HCT116 (cell line): ENCODE data around the gene PDE9A. TPM values are rescaled to one million over a fixed set of nuclear protein-coding genes. Genes with fewer than 3 reads are reported as not detected.

Source experiments
- ATAC-seq: fragments of 200-7000 bp; cut with Tn5 transposase; 2 replicates; pipeline ENCODE4 v1.9.1; 2020; ENCODE audit warnings: mild to moderate bottlenecking, moderate library complexity
- BruUV-seq: library from RNA; stranded (reverse); fragments of 400-500 nt; replicated peaks from 2 replicates; lab custom pipeline; 2021; lab: Mats Ljungman, UMichigan
- CTCF ChIA-PET: fragments of 300-600 bp; sonication (Branson Sonifier 250); formaldehyde crosslinking; loops from one replicate; lab custom pipeline; 2021; ENCODE audit warnings: antibody characterized with exemption; lab: Charles Lee
- POLR2A ChIA-PET: fragments of 300-600, 350-600 bp; sonication (Branson Sonifier 250); formaldehyde crosslinking; loops from one replicate; lab custom pipeline; 2021; ENCODE audit warnings: antibody characterized with exemption; lab: Charles Lee
- RAD21 ChIA-PET, 2 experiments: fragments of 300-600 bp; sonication (Branson Sonifier 250); formaldehyde crosslinking; loops; one replicate each; lab custom pipeline; 2023; ENCODE audit warnings: low total read pairs in 2 of 2; ENCODE audit not compliant: uncharacterized antibody in 2 of 2, unreplicated experiment in 2 of 2, low non-redundant PET in 1 of 2; lab: Charles Lee
- DNase-seq: peaks from one replicate; pipeline ENCODE4 v3.0.0-alpha.2; 2010; ENCODE audit warnings: low read depth, low spot score
- H2AFZ ChIP-seq: fragments of 200-600 bp; shearing (Covaris generic), sonication (generic); 2 replicates; pipeline ENCODE4 v1.6.1; 2017; ENCODE audit warnings: low read depth, mixed run types, mixed read lengths, antibody characterized with exemption, low read length; ENCODE audit not compliant: poor library complexity, severe bottlenecking
- H3K27ac ChIP-seq: 2 replicates; pipeline ENCODE4 v1.5.1; 2012; ENCODE audit warnings: low read depth, low read length
- H3K27me3 ChIP-seq: fragments of 200-600 bp; sonication (generic); 2 replicates; pipeline ENCODE4 v1.6.1; 2016; ENCODE audit warnings: mixed run types, low read length, mixed read lengths; ENCODE audit not compliant: insufficient read depth
- H3K36me3 ChIP-seq, 2 experiments: fragments of 200-500 bp in 1 of 2; fragments of 200-600 bp in 1 of 2; sonication (Bioruptor generic) in 1 of 2; sonication (generic) in 1 of 2; 2 replicates each; pipeline versions ENCODE4 v1.5.1 to v1.6.1; 2014 to 2016; ENCODE audit warnings: low read length in 2 of 2, inconsistent platforms in 1 of 2, mixed read lengths in 1 of 2, mixed run types in 1 of 2; ENCODE audit not compliant: insufficient read depth in 2 of 2, control insufficient read depth in 1 of 2
- H3K4me1 ChIP-seq, 2 experiments: fragments of 200-600 bp in 1 of 2; sonication (generic) in 1 of 2; 2 replicates each; pipeline versions ENCODE4 v1.5.1 to v1.6.1; 2012 to 2017; ENCODE audit warnings: low read length in 2 of 2, inconsistent platforms in 1 of 2, mild to moderate bottlenecking in 1 of 2, mixed read lengths in 1 of 2, mixed run types in 1 of 2, moderate library complexity in 1 of 2; ENCODE audit not compliant: insufficient read depth in 2 of 2, control insufficient read depth in 1 of 2
- H3K4me2 ChIP-seq: fragments of 200-600 bp; sonication (generic); 2 replicates; pipeline ENCODE4 v1.6.1; 2017; ENCODE audit warnings: mixed run types, low read length, mixed read lengths
- H3K4me3 ChIP-seq, 2 experiments: fragments of 200-600 bp in 1 of 2; sonication (generic) in 1 of 2; replicated peaks in 1 of 2; 2 replicates each; pipeline ENCODE4 v1.5.1; 2011 to 2016; ENCODE audit warnings: low read length in 2 of 2, control low read depth in 1 of 2, low read depth in 1 of 2, mild to moderate bottlenecking in 1 of 2, mixed read lengths in 1 of 2, mixed run types in 1 of 2
- H3K79me2 ChIP-seq: fragments of 200-600 bp; sonication (generic); 2 replicates; pipeline ENCODE4 v1.6.1; 2017; ENCODE audit warnings: mild to moderate bottlenecking, mixed run types, low read length, moderate library complexity, mixed read lengths; ENCODE audit not compliant: insufficient read depth
- H3K9ac ChIP-seq: fragments of 200-600 bp; sonication (generic); 2 replicates; pipeline ENCODE4 v1.6.1; 2016; ENCODE audit warnings: low read length, mixed read lengths
- H3K9me2 ChIP-seq: fragments of 200-600 bp; sonication (generic), shearing (Covaris generic); 2 replicates; pipeline ENCODE4 v1.6.1; 2017; ENCODE audit warnings: mixed run types, mild to moderate bottlenecking, moderate library complexity; ENCODE audit not compliant: insufficient read depth
- H3K9me3 ChIP-seq, 2 experiments: fragments of 200-500 bp in 1 of 2; fragments of 200-600 bp in 1 of 2; sonication (Bioruptor generic) in 1 of 2; sonication (generic) in 1 of 2; 2 replicates each; pipeline ENCODE4 v1.6.1; 2014 to 2017; ENCODE audit warnings: low read length in 2 of 2, mixed read lengths in 2 of 2, inconsistent platforms in 1 of 2, low read depth in 1 of 2, mild to moderate bottlenecking in 1 of 2, mixed run types in 1 of 2, moderate library complexity in 1 of 2; ENCODE audit not compliant: control insufficient read depth in 1 of 2, insufficient read depth in 1 of 2
- H4K20me1 ChIP-seq: fragments of 200-600 bp; sonication (generic), shearing (Covaris generic); 2 replicates; pipeline ENCODE4 v1.6.1; 2017; ENCODE audit warnings: mixed run types, mild to moderate bottlenecking, moderate library complexity; ENCODE audit not compliant: insufficient read depth
- CBX3 ChIP-seq: IDR thresholded peaks from 2 replicates; pipeline ENCODE4 v1.6.1; 2012; ENCODE audit warnings: low read depth
- CEBPB ChIP-seq: IDR thresholded peaks from 2 replicates; pipeline ENCODE4 v1.6.1; 2012; ENCODE audit warnings: low read depth
- ELF1 ChIP-seq: IDR thresholded peaks from 2 replicates; pipeline ENCODE4 v1.6.1; 2012; ENCODE audit warnings: low read depth, borderline replicate concordance
- EZH2 ChIP-seq: fragments of 200-600 bp; sonication (generic); IDR thresholded peaks from 2 replicates; pipeline ENCODE4 v1.6.1; 2017; ENCODE audit warnings: antibody characterized with exemption, mixed run types
- FOSL1 ChIP-seq: IDR thresholded peaks from 2 replicates; pipeline ENCODE4 v1.6.1; 2012; ENCODE audit warnings: low read depth
- JUND ChIP-seq: IDR thresholded peaks from 2 replicates; pipeline ENCODE4 v1.6.1; 2012
- POLR2A ChIP-seq: IDR thresholded peaks from 2 replicates; pipeline ENCODE4 v1.7.0; 2011; ENCODE audit warnings: borderline replicate concordance; ENCODE audit not compliant: insufficient read depth, insufficient read length; ENCODE audit errors: extremely low read depth
- POLR2AphosphoS5 ChIP-seq: IDR thresholded peaks from 2 replicates; pipeline ENCODE4 v1.6.1; 2011; ENCODE audit warnings: mild to moderate bottlenecking, low read depth, low read length, moderate library complexity
- RAD21 ChIP-seq: IDR thresholded peaks from 2 replicates; pipeline ENCODE4 v1.6.1; 2012; ENCODE audit warnings: low read depth, mild to moderate bottlenecking
- SIN3A ChIP-seq: IDR thresholded peaks from 2 replicates; pipeline ENCODE4 v1.6.1; 2012; ENCODE audit warnings: low read depth
- SRF ChIP-seq: IDR thresholded peaks from 2 replicates; pipeline ENCODE4 v1.6.1; 2012; ENCODE audit warnings: low read depth
- TCF7L2 ChIP-seq: IDR thresholded peaks from 2 replicates; pipeline ENCODE4 v1.7.0; 2011; ENCODE audit warnings: borderline replicate concordance, inconsistent platforms; ENCODE audit not compliant: insufficient read depth, insufficient read length; ENCODE audit errors: extremely low read depth
- ZFX ChIP-seq: fragments of 450-650 bp; IDR thresholded peaks from 2 replicates; pipeline ENCODE4 v1.6.1; 2017
- intact Hi-C: fragments of 100-400 bp; cut with micrococcal nuclease; formaldehyde crosslinking; loops from 2 replicates; pipeline ENCODE4 v1.10.0; 2022
- total RNA-seq: library from RNA; stranded (reverse); gene quantifications from one replicate; pipeline ENCODE4 v1.2.1, GENCODE V29; 2021; ENCODE audit not compliant: unreplicated experiment
- TF ChIP-seq, protein P1 (sequence below): IDR thresholded peaks from 2 replicates; pipeline ENCODE4 v1.6.1; 2012
- TF ChIP-seq, protein P2 (sequence below): IDR thresholded peaks from 2 replicates; pipeline ENCODE4 v1.6.1; 2012

The PDE9A gene
- total RNA-seq, 1 experiment from 2014 or later: 31.4 TPM

DNA sequence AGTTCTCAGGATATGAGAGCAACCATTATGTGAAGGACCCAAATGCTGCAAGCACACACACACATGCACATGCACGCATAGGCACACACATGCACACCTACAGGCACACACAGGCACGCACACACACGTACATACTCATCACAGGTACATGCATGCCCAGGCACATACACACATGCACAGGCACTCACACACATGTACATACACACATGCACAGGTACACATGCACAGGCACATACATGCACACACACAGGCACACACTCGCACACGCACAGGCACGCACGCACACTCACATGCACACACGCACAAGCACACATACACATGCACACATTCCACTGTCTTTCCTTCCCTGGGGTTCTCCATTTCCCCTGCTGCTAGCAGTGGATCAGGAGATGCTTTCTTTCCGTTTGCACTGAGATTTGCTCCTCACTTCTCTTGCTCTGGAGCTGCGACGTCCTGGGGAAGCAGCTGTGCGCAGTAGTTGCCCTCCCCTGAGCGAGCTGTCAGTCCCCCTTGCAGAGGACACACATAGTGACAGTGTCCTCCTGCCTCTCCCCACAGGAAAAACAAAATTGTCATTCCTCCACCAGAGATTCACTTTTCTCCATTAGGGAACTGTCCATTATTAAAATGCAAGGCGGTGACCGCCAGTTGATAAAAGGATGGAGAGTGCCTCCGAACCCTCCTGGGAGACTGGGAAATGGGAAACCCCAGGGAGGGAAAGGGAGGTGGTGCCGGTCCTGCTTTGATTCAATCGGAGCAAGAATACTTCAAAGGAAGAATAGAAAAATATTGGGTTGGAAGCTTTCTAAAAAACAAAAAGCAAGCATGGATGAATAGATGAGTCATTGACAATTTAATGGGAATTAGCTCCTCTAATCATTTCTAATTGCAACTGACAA is 156.4 kb downstream of the PDE9A start:
- TF ChIP-seq SIN3A: no peak
- no peak for TF ChIP-seq EZH2
- TF ChIP-seq ZFX: no peak
- no peak for TF ChIP-seq POLR2A
- no peak for TF ChIP-seq CEBPB
- no peak for TF ChIP-seq ELF1
- TF ChIP-seq CBX3: no peak
- TF ChIP-seq FOSL1: no peak
- TF ChIP-seq, protein P1, sequence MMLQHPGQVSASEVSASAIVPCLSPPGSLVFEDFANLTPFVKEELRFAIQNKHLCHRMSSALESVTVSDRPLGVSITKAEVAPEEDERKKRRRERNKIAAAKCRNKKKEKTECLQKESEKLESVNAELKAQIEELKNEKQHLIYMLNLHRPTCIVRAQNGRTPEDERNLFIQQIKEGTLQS: no peak
- TF ChIP-seq SRF: no peak
- TF ChIP-seq, protein P2, sequence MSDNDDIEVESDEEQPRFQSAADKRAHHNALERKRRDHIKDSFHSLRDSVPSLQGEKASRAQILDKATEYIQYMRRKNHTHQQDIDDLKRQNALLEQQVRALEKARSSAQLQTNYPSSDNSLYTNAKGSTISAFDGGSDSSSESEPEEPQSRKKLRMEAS: no peak
- no peak for TF ChIP-seq JUND
- TF ChIP-seq RAD21: no peak
- TF ChIP-seq POLR2AphosphoS5: no peak
- TF ChIP-seq TCF7L2: no peak
- H3K4me2 ChIP-seq: no peak overlapping the region
- H3K4me3 ChIP-seq: no peak overlapping the region
- ChIA-PET RAD21 (no interaction called here), POLR2A (no interaction called here), CTCF (no interaction called here)
- DNase-seq: no peak
- H3K36me3 ChIP-seq: no peaks in the 10 kb centered on the region
- H4K20me1 ChIP-seq: no peaks in the 10 kb centered on the region
- BruUV-seq: no TSS peak
- no peaks in the 10 kb centered on the region for H3K79me2 ChIP-seq
- no peak overlapping the region for H2AFZ ChIP-seq
- no peak for ATAC-seq
- no peaks in the 10 kb centered on the region for H3K4me1 ChIP-seq
- no peak overlapping the region for H3K27ac ChIP-seq
- no peaks in the 10 kb centered on the region for H3K9me2 ChIP-seq
- peaks cover 0 to 5% of the 10 kb centered on the region in 2 experiments; a peak in 1 of 4 replicates for H3K9me3 ChIP-seq
- peaks cover 4% of the 10 kb centered on the region; the same call in 1 of the 2 replicates for H3K27me3 ChIP-seq
- intact Hi-C loops: no loop called here
- H3K9ac ChIP-seq: no peak overlapping the region
